Sigmoid colon (tissue), 4 donors: Measurements from ENCODE around the gene PTBP1.

Experiments used
- POLR2AphosphoS5 ChIP-seq, 4 donors: sonication (generic); formaldehyde crosslinking; IDR thresholded peaks; one replicate each; pipeline ENCODE4 v1.6.1; 2017; ENCODE audit warnings: antibody characterized with exemption in 4 of 4
- TF ChIP-seq, protein P1 (sequence below), 4 experiments: fragments of 450-650 bp in 3 of 4; fragments of 200-600 bp in 1 of 4; IDR thresholded peaks; one replicate each; pipeline ENCODE4 v1.5.1; 2016 to 2019; ENCODE audit warnings: antibody characterized with exemption in 4 of 4, mild to moderate bottlenecking in 3 of 4, moderate library complexity in 2 of 4

DNA sequence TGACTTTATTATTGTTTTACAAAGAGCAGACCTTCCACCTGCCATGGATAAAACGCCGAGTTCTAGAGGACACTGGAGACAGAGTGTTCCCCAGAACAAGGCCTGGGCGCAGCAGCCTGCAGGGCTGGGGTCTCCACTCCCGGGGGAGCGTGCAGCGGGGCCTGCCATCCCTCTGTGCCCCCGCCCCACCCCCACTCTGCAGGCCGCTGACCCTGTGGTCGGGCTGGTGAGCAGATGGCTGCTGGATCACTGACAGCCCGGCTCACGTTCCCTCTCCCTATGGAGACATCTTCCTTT, 8.6 kb upstream of the PTBP1 start:
- TF ChIP-seq, protein P1, sequence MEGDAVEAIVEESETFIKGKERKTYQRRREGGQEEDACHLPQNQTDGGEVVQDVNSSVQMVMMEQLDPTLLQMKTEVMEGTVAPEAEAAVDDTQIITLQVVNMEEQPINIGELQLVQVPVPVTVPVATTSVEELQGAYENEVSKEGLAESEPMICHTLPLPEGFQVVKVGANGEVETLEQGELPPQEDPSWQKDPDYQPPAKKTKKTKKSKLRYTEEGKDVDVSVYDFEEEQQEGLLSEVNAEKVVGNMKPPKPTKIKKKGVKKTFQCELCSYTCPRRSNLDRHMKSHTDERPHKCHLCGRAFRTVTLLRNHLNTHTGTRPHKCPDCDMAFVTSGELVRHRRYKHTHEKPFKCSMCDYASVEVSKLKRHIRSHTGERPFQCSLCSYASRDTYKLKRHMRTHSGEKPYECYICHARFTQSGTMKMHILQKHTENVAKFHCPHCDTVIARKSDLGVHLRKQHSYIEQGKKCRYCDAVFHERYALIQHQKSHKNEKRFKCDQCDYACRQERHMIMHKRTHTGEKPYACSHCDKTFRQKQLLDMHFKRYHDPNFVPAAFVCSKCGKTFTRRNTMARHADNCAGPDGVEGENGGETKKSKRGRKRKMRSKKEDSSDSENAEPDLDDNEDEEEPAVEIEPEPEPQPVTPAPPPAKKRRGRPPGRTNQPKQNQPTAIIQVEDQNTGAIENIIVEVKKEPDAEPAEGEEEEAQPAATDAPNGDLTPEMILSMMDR (IDR thresholded peaks at IDR 0.05), result no peak
- TF ChIP-seq POLR2AphosphoS5 (IDR thresholded peaks at IDR 0.05), result no peak
